ENCODE data around the gene TAPT1. TPM values are rescaled to one million over a fixed set of nuclear protein-coding genes. Genes with fewer than 3 reads are reported as not detected.

TAPT1 gene
- polyA plus RNA-seq, 2 of the 4 experiments (the other 2 are of a cell fraction), result 11.5 to 17.1 TPM

- 0 out of 3 replicates have a peak, but pooled peaks cover 6% of the 10 kb centered on the region for H3K4me1 ChIP-seq
- DNase-seq (ENCODE audit: low read depth in 1 of 2, low spot score in 1 of 2), result no peak
- ChIA-PET POLR2A (no interaction called here), CTCF (no interaction called here)
- ATAC-seq, result no peak
- H3K27ac ChIP-seq, result no peak overlapping the region
- TF ChIP-seq HOXB13 (CRISPR knock-in tag; IDR thresholded peaks at IDR 0.05; ENCODE audit: low read depth) (no peak), GATA3 (IDR thresholded peaks at IDR 0.05; ENCODE audit: borderline replicate concordance) (no peak), HMGXB4 (CRISPR knock-in tag; IDR thresholded peaks at IDR 0.05; ENCODE audit: borderline replicate concordance) (no peak), PHF8 (IDR thresholded peaks at IDR 0.05; ENCODE audit: borderline replicate concordance, low read depth) (no peak), CHD4 (IDR thresholded peaks at IDR 0.05; ENCODE audit: borderline replicate concordance) (no peak), HOXA7 (CRISPR knock-in tag; IDR thresholded peaks at IDR 0.05) (no peak), TP53 (CRISPR knock-in tag; IDR thresholded peaks at IDR 0.05) (no peak)
- no peak overlapping the region for H3K4me3 ChIP-seq
- no peak for FAIRE-seq
- H3K4me2 ChIP-seq, result no peak overlapping the region
- no peaks in the 10 kb centered on the region for H3K9me3 ChIP-seq
- WGBS (ENCODE audit: missing lambda C conversion rate), result 0% methylated on average over 1 of the region's 1 CpG
Measured at GRCh38 chr4:16136311-16136710, 90.0 kb downstream of the TAPT1 start.

GRCh38 chr4:16133406-16133805, 92.9 kb downstream of the TAPT1 start:
- WGBS (ENCODE audit: missing lambda C conversion rate), result 62% methylated on average over 1 of the region's 1 CpG
- FAIRE-seq (no peak), ATAC-seq (no peak), DNase-seq (ENCODE audit: low read depth in 1 of 2, low spot score in 1 of 2) (no peak)
- no peaks in the 10 kb centered on the region for H3K9me3 ChIP-seq
- no peak overlapping the region for H3K4me2 ChIP-seq
- H3K4me3 ChIP-seq, result no peak overlapping the region
- POLR2A ChIA-PET, result no interaction called here
- TF ChIP-seq EHF (CRISPR knock-in tag; IDR thresholded peaks at IDR 0.05), result no peak
- no peak for TF ChIP-seq MAX (IDR thresholded peaks at IDR 0.05)
- TF ChIP-seq HOXB5 (CRISPR knock-in tag; IDR thresholded peaks at IDR 0.05), result no peak
- no peak for TF ChIP-seq SREBF2 (IDR thresholded peaks at IDR 0.05)
- no peak for TF ChIP-seq KDM1A (IDR thresholded peaks at IDR 0.05; ENCODE audit: low read depth)
- no peak for TF ChIP-seq CHD4 (IDR thresholded peaks at IDR 0.05; ENCODE audit: borderline replicate concordance)
- TF ChIP-seq, protein P1, sequence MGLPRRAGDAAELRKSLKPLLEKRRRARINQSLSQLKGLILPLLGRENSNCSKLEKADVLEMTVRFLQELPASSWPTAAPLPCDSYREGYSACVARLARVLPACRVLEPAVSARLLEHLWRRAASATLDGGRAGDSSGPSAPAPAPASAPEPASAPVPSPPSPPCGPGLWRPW (IDR thresholded peaks at IDR 0.05), result no peak
- no peak for TF ChIP-seq CBX8 (IDR thresholded peaks at IDR 0.05)
- TF ChIP-seq MAFK (IDR thresholded peaks at IDR 0.05; ENCODE audit: partially characterized antibody), result no peak
- no peak for TF ChIP-seq GATA3 (IDR thresholded peaks at IDR 0.05; ENCODE audit: borderline replicate concordance)
- TF ChIP-seq USF2 (IDR thresholded peaks at IDR 0.05), result no peak
- TF ChIP-seq EHMT2 (IDR thresholded peaks at IDR 0.05; ENCODE audit: low read depth), result no peak
- TF ChIP-seq ZSCAN20 (CRISPR knock-in tag; IDR thresholded peaks at IDR 0.05), result no peak
- TF ChIP-seq, protein P2, sequence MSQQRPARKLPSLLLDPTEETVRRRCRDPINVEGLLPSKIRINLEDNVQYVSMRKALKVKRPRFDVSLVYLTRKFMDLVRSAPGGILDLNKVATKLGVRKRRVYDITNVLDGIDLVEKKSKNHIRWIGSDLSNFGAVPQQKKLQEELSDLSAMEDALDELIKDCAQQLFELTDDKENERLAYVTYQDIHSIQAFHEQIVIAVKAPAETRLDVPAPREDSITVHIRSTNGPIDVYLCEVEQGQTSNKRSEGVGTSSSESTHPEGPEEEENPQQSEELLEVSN (IDR thresholded peaks at IDR 0.05; ENCODE audit: borderline replicate concordance, low read depth), result no peak
- TF ChIP-seq NFE2L2 (conservative IDR thresholded peaks at IDR 0.05; ENCODE audit: low read length), result no peak
- TF ChIP-seq RAD21 (conservative IDR thresholded peaks at IDR 0.05 in 1 of 2, IDR thresholded peaks at IDR 0.05 in 1 of 2), result no peak
- TF ChIP-seq RCOR1 (IDR thresholded peaks at IDR 0.05; ENCODE audit: low read depth, low read length), result no peak
- CTCF ChIA-PET, result no interaction called here
- no peaks in the 10 kb centered on the region for H3K4me1 ChIP-seq
- no peak overlapping the region for H3K27ac ChIP-seq

DNA sequence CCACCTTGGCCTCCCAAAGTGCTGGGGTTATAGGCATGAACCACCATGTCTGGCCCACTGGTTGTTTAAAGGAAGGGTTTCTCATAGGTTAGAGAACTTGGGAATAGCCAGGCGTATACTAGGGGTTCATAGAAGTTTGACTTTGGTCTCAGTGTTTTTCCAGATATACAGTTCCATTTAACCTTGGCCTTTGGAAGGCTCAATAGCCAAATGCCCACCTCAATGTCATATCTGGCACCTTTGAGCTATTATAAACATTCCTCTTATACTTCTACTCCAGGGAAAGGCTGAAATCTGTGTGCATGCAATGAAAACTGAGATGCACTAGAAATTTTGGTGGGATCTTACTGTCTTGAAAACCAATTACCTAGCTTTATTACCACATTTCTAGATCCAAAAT, 95.0 kb downstream of the TAPT1 start:
- ATAC-seq, result no peak
- Histone ChIP-seq H3K4me2 (no peak overlapping the region), H3K4me1 (no peaks in the 10 kb centered on the region), H3K27ac (no peak overlapping the region), H3K4me3 (no peak overlapping the region), H3K9me3 (no peaks in the 10 kb centered on the region)
- no peak for FAIRE-seq
- TF ChIP-seq CBX8 (IDR thresholded peaks at IDR 0.05) (no peak), ELK1 (IDR thresholded peaks at IDR 0.05; ENCODE audit: low read depth, low read length) (no peak), NPAS2 (CRISPR knock-in tag; IDR thresholded peaks at IDR 0.05; ENCODE audit: borderline replicate concordance) (no peak), CEBPB (IDR thresholded peaks at IDR 0.05) (no peak), POLR2A (IDR thresholded peaks at IDR 0.05; ENCODE audit: low read length) (no peak), TFCP2L1 (CRISPR knock-in tag; IDR thresholded peaks at IDR 0.05) (no peak), EHMT2 (IDR thresholded peaks at IDR 0.05; ENCODE audit: low read depth) (no peak), ESRRA (IDR thresholded peaks at IDR 0.05; ENCODE audit: borderline replicate concordance, low read length) (no peak), EP300 (IDR thresholded peaks at IDR 0.05) (no peak), SMC3 (IDR thresholded peaks at IDR 0.05) (no peak), EHF (CRISPR knock-in tag; IDR thresholded peaks at IDR 0.05) (no peak)
- ChIA-PET CTCF (no interaction called here), POLR2A (no interaction called here)
- DNase-seq (ENCODE audit: low read depth in 1 of 2, low spot score in 1 of 2), result no peak
- 73% methylated on average over 1 of the region's 1 CpG for WGBS (ENCODE audit: missing lambda C conversion rate)

Measured in A549 (cell line).